HT1080 (cell line): ENCODE measurements around the gene SYVN1. TPM values are rescaled to one million over a fixed set of nuclear protein-coding genes. Genes with fewer than 3 reads are reported as not detected.

Experiments used
- DNase-seq: peaks from one replicate; pipeline ENCODE4 v3.0.0-alpha.2; 2015; ENCODE audit warnings: low read depth
- small RNA-seq: library from RNA; depleted of rRNA; stranded (forward); fragments of <200 nt; gene quantifications from one replicate; pipeline ENCODE3, GENCODE V24; 2014
- total RNA-seq: library from RNA; depleted of rRNA; stranded (reverse); fragments of >200 nt; shearing (Covaris generic); gene quantifications from 2 replicates; pipeline ENCODE4 v1.2.3, GENCODE V29; 2014; rRNA removed

Gene SYVN1
- total RNA-seq, 1 experiment from 2014 or later = 11.2 TPM

DNA sequence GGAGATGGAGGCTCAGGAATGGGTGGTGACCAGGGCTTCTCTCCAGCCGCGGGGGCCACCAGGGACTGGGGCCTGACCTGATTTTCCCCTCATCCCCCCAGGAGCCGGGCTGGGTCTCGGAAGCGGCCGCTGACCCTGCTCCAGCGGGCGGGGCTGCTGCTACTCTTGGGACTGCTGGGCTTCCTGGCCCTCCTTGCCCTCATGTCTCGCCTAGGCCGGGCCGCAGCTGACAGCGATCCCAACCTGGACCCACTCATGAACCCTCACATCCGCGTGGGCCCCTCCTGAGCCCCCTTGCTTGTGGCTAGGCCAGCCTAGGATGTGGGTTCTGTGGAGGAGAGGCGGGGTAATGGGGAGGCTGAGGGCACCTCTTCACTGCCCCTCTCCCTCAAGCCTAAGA lies 46.5 kb downstream of the SYVN1 start:
- no peak for DNase-seq

GRCh38 chr11:65087216-65087615 lies 47.1 kb downstream of the SYVN1 start:
- no peak for DNase-seq

DNA sequence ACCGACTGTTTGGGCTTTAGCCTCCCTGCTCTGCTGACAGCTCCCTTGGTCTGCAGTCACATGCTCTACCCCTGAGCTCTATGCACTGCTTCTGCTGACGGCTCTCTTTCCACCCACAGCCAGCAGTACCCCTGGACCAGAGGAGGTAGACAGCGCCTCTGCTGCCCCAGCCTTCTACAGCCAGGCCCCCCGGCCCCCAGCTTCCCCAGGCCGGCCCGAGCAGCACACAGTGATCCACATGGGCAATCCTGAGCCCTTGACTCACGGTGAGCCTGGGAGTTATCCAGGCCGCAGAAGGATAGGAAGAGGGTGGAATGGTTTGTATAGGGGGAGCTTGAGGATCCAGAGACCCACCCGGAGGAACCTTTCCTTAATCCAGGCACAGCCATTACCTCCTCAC lies 47.5 kb downstream of the SYVN1 start:
- DNase-seq = no peak

GRCh38 chr11:65085446-65085845 lies 48.9 kb downstream of the SYVN1 start:
- no peak for DNase-seq

GRCh38 chr11:65084598-65085375 lies 49.5 kb downstream of the SYVN1 start:
- DNase-seq = no peak

DNA sequence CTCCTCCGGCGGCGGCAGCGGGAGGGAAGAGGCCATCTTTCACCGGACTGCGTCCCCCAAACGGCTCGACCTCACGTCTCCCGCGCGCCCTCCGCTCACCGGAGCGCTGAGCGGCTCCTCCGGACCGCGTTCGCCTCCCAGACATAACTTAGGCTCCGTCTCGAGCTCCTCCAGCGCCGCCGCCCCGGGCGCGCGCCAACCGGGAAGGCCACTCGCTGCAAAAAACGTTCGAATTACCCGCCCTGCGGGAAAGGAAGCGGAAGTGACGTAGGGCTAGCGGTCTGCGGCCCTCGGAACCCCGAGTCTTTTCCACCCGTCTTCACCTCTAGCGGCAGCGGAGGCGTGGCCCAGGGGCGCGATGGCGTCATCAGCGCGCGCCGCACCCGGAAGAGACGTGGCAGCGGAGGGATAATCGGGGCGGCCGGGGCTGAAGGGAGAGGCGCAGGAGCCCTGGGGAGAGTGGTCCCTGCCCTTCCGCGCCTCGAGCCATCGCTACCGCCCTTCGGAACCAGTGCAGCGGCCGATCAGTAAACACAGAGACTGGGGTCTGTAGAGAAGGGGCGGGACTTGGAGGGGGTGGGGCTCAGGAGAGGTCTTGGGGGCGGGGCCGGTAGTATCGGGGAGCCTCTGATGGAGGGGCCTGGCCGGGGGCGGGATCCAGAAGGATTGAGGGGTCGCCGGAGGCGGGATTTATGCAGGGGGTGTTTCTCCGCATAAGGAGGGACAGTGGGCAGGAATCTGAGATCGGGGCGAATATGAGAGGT lies 50.3 kb downstream of the SYVN1 start, which contains the start of the genes CDCA5 and ZFPL1:
Gene CDCA5, minus strand, starts transcription at position 207 of the 764 bp plus-strand sequence. Its CDS starts 62 bp downstream, at position 145.
Gene ZFPL1, plus strand, starts transcription at position 389 of the 764 bp plus-strand sequence. CDS start 477 bp downstream, outside the sequence.
- peak; percentile 92 for DNase-seq

DNA sequence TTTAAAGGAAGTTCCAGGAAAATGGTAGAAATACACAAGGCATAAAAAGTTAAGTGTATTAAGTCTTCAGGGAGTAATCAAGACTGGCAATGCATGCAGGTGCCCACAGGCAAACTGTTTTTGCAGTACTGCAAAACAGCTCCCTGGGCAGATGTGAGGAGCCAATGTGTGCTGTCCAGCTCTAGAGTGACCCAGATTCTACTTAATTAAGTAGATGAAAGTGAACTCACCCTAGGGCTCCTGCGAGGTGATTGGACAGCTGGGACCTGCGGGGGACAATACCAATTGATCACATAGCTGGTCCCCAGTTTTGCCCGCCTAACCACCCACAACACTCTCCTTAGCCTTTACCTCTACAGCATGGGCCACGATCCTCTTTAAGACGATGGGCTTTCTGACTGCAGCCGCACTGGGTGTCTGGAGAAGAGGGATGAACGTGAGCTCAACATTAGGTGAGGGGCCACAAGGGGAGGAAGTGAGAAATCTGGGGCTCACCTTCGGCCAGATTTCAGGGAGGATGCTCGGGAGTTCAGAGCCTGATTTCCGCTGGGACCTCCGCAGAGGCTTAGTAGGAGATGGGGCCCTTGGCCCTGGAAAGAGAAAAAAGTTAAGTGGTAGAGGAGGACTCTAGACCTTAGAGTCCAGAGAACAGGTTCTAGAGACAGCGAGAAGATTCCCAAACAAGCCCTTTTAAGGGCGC lies 51.0 kb downstream of the SYVN1 start:
- DNase-seq = no peak

GRCh38 chr11:65078786-65079342 lies 55.5 kb downstream of the SYVN1 start:
- DNase-seq = no peak

DNA sequence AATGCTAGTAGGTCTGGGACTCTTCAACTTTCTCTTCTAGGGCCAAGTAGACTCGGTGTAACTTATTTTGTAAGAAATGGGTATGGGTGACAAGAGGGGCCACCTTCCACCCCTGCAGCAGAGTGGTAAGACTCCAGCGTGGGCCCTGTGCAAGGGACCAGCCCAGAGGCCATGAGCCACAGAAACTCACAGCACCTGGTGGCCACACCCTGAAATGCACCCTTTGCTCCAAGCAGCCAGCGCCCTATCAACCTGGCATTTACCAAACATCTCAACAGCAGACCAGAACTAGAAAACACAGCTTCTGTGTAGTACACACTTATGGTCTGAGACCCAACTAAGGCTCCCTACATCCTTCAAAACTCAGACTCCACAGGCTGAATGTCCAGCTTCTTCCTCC lies 56.2 kb downstream of the SYVN1 start:
- DNase-seq = peak; percentile 49

GRCh38 chr11:65077451-65077850 lies 56.9 kb downstream of the SYVN1 start:
- no peak for DNase-seq

Small RNAs within 50 kb of the gene (small RNA-seq; reads per million reads assigned to genes)
- gene HIGD1AP10 = not detected
- gene PDCL2P2 = not detected
- 2.6 reads per million, percentile 85 among the genes with 10 or more reads in this experiment for gene RNU2-23P

Other genes with a start within 250 kb of the SYVN1 start
- 17.5 and 19.6 TPM in 2 replicates for gene ATG2A, start 217.3 kb downstream of the SYVN1 start, total RNA-seq
- 7.7 and 8.3 TPM in 2 replicates for gene PPP2R5B, start 209.8 kb downstream of the SYVN1 start, total RNA-seq
- 0.53 TPM in 1 of 2 replicates, not detected in the other for gene GPHA2, start 198.6 kb downstream of the SYVN1 start, total RNA-seq
- not detected in 2 replicates for gene MAJIN, start 162.4 kb downstream of the SYVN1 start, total RNA-seq
- gene BATF2, start 137.5 kb downstream of the SYVN1 start, total RNA-seq = 1.6 and 3.1 TPM in 2 replicates
- 237 and 263 TPM in 2 replicates for gene ARL2, start 120.4 kb downstream of the SYVN1 start, total RNA-seq
- gene SNX15, start 107.1 kb downstream of the SYVN1 start, total RNA-seq = 20.1 and 23.1 TPM in 2 replicates
- 21.3 and 25.1 TPM in 2 replicates for gene SAC3D1, start 93.3 kb downstream of the SYVN1 start, total RNA-seq
- 0.23 TPM in 1 of 2 replicates, not detected in the other for gene NAALADL1, start 76.0 kb downstream of the SYVN1 start, total RNA-seq
- 63.3 and 78.4 TPM in 2 replicates for gene CDCA5, start 50.5 kb downstream of the SYVN1 start, total RNA-seq
- 39.7 and 56.6 TPM in 2 replicates for gene ZFPL1, start 50.3 kb downstream of the SYVN1 start, total RNA-seq
- gene VPS51, start 38.3 kb downstream of the SYVN1 start, total RNA-seq = 139 and 163 TPM in 2 replicates
- gene TM7SF2, start 22.6 kb downstream of the SYVN1 start, total RNA-seq = 4.8 and 5.5 TPM in 2 replicates
- gene ZNHIT2, start 16.8 kb downstream of the SYVN1 start, total RNA-seq = 42.9 and 43.6 TPM in 2 replicates
- gene FAU, start 12.4 kb downstream of the SYVN1 start, total RNA-seq = 410 and 898 TPM in 2 replicates
- gene MRPL49, start 12.2 kb downstream of the SYVN1 start, total RNA-seq = 100 and 124 TPM in 2 replicates
- gene SPDYC, start 35.7 kb upstream of the SYVN1 start, total RNA-seq = not detected in 2 replicates
- gene CAPN1, start 47.4 kb upstream of the SYVN1 start, total RNA-seq = 90.6 and 105 TPM in 2 replicates
- 21.4 and 24.2 TPM in 2 replicates for gene POLA2, start 127.4 kb upstream of the SYVN1 start, total RNA-seq
- gene CDC42EP2, start 180.3 kb upstream of the SYVN1 start, total RNA-seq = 35.3 and 42.7 TPM in 2 replicates
- gene DPF2, start 199.3 kb upstream of the SYVN1 start, total RNA-seq = 43.7 and 50.8 TPM in 2 replicates
- 0.40 and 0.51 TPM in 2 replicates for gene TIGD3, start 220.2 kb upstream of the SYVN1 start, total RNA-seq
- 1.4 and 1.9 TPM in 2 replicates for gene SLC25A45, start 248.1 kb upstream of the SYVN1 start, total RNA-seq